ENCODE data around the gene IL17RA.
"Not testable (repeated sequence)": the region's sequence is repeated elsewhere in the genome, so short reads cannot be mapped to it uniquely, and the experiment has no call there.

Gene IL17RA

DNA sequence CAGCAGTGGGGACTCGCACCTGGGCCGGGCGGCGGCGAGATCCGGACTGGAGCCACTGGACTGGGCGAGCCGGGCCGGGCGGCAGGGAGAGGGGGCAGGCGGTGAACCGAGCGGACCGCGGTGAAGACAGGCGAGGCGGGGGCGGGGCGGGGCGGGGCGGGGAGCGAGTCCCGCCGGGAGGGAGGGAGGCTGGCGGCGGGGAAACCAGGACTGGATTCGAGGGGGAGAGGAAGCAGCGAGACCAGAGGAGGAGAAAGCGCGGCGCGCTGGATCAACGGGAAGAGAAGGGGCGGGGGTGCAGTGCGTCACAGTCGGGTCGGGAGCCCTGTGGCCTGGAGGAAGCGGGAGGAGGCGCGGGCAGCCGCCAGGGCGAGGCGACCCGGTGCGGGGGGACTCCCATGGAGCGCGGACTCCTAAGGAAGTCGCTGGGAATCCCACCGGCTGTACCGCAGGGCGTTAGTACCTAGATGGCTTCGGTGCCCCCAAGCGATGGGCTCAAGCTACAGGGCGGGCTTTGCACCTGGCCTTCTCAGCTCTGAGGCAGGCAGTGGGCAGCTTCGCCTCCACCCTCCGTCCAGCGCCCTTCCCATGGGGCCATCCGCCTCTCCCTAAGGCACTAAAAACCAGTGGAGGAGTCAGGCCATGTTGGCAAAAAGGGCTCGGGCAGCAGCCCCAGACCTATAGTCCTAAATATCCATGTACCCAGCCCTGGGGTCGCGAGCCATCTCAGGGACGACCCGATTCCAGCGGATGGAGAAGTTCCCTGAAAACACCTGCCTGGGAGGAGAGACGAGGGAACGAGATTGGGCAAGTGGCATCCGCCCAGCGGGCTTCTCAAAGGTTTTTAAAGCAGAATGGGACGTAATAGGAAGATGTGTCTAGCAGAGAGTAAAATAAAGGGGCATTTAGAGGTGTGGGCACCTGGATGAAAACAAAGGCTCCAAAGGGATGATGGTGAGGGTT is 36.7 kb downstream of the IL17RA start, which contains the start of gene TMEM121B:
TMEM121B (minus strand) TSS at position 128 of the 963 bp plus-strand sequence. CDS start 233 bp downstream, outside the sequence.
- DNase-seq, result peak; percentile 52

- DNase-seq, result no peak
Measured at GRCh38 chr22:17130199-17130598, 45.4 kb downstream of the IL17RA start.

DNA sequence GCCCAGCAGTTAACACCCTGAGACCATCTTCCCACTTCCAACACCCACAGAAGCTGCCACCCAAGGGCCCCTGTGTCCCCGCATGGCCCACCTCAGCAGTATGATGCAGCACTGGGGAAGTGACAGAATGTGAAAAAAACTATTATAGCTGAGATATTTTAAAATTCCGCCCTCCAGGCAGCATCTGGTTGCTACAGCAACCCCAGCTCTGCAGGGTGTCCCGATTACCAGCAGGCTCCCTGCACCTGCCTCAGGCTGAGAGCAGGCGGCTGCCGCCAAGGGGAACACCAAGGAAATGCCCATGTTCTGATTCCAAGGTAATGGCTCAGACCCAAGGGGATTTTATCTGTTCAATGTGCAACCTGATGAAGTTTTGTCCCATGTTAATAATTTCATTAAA is 46.9 kb downstream of the IL17RA start:
- no peak for DNase-seq

DNA sequence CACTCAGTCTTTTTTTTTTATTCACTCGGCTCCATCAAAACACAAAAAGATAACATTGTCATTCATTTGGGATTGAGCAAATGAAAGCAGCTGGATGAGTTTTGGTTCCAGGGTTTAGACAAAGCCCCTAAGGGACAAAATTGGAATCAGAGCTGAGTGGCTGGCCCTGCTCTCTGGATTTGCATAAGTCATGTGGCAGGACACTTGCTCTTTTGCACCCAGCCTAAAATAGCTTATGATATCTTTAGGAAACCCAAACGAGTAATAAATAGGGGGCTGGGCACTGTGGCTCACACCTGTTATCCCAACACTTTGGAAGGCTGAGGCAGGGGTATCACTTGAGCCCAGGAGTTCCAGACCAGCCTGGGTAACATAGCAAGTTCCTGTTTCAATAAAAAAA is 47.3 kb downstream of the IL17RA start:
- no peak for DNase-seq

- no peak for DNase-seq
Measured at GRCh38 chr22:17133137-17133536, 48.3 kb downstream of the IL17RA start.

- DNase-seq, result no peak
Measured at GRCh38 chr22:17135153-17135760, 50.5 kb downstream of the IL17RA start.

- no peak for DNase-seq
Measured at GRCh38 chr22:17137170-17137569, 52.4 kb downstream of the IL17RA start.

DNA sequence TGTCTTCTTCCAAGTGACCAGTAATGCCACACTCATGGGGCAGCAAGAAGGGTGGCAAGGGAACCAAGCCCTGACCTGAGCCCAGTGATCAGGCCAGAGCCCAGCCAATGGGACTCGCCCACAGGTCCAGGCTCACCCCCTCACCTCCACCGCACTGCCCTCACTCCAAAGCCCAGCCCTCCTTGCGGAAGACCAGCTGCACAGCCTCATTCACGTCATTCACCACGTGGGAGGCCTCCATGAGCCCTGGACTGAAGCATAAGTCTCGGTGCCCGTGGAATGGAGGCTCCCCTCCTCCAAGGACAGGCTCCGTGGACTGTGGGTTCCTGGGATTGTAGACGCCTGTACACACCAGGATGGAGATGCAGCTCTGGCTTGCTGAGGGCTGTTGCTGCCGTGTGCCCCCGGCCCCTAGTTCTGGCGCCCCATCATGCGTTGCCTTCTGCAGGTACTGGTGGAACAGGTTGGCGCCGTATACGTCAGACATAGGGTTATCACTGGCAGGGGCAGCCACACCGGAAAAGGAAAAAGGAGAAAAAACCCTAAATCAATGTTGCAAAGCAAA is 53.1 kb downstream of the IL17RA start:
- DNase-seq, result no peak

- no peak for DNase-seq
Measured at GRCh38 chr22:17138513-17138912, 53.7 kb downstream of the IL17RA start.

DNA sequence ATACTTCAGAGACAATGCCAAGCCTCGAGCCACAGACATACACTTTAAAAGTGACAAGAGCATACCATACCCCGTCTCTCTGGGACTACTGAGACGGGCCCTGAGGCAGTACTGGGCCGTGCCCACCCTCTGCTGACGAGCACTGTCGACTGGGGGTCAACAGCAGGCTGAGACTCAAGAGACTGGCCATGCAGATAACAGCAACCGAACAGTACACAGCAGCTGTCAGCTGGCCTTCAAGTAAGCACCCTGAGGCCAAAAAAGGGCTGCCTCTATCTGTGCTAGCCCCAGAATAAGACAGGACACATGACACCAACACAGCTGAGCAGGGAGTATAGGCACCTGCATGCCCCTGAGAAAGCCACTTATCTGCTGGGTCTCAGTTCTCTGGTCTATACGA is 55.2 kb downstream of the IL17RA start:
- no peak for DNase-seq

DNA sequence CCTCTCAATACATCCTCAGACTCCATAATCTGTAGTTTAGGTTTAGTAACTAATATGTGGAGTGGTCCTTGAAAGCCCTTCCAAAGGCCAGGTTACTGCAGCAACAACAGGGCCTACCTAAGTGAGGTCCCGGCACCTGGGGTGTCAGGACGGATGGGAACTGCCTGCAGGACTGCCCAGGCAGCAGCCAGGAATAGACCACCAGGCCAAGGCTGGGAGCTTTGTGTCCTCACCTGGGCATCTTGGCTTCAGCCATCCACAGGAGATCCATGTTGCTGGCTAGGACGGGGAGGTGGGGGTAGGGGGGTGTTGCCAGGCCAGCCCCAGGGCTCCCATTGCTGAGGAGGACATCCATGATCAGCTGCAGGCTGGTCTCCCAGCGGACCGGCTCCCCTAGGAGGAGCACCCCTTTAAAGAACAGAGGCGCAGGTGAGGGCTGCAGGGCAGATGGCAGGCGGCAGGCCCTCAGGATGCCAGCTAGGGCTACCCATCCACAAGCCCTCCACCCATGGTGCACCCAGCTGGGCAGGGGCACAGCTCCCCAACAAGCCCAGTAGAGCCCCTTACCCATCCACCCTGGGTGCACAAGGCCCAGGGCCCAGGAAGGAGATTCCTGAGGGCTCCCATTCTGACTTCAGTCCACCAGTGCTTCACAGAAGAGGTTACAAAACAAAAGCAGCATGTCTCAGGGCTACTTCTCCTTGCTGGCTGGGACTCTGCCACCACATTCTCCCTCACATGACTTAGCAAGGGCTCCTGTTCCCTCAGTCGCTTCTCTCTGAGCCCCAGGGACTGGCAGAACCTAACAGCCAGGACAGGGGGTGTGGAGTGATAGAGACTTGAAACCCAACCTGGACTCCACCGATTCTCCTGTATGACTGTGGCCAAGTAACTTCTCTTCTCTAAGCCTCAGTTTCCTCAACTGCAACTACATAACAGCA is 56.3 kb downstream of the IL17RA start:
- no peak for DNase-seq

- no peak for DNase-seq
Measured at GRCh38 chr22:17143101-17143500, 58.3 kb downstream of the IL17RA start.

GRCh38 chr22:17143826-17144225 is 59.0 kb downstream of the IL17RA start:
- no peak for DNase-seq

- DNase-seq, result no peak
Measured at GRCh38 chr22:17145021-17145680, 60.4 kb downstream of the IL17RA start.

DNA sequence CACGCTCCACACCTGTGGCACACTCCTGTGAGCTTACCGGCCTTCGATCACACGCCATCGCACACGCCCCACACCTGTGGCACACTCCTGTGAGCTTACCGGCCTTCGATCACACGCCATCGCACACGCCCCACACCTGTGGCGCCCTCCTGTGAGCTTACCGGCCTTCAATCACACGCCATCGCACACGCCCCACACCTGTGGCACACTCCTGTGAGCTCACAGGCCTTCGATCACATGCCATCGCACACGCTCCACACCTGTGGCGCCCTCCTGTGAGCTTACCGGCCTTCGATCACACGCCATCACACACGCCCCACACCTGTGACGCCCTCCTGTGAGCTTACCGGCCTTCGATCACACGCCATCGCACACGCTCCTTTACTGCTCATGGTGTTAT is 62.7 kb downstream of the IL17RA start:
- DNase-seq, result not testable (repeated sequence)

DNA sequence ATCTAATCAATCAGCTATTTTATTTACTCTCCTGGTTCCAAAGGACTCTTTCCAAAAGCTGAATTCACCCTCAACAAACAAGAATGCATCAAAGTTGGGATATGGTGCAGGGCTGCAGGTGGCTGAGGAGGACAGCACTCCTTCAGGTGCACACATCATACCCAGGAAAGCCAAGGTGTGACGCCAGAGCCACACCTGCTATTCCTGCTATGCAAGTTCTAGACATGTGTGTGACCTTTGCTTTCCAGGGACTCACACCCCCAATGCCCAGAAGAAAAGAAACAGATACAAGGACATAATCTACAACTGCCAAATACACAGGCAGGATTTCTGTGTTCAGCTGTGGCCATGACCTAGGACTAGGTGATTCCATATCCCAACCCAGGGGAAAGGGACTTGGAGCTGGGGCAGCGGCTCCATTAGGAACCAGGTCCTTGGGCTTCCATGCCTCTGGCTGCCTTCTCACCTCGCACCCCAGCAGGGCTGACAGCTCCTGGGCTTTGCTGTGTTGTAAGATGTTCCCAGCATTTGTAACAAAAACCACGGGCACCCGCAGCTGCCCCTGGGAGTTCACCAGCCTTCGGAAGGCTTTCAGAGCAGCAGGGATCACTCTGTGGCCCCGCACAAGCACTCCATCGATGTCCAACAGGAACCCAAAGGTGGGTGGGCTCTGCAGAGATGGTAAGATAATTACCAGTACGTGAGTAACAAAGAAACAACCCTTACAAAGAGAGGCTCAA is 64.4 kb downstream of the IL17RA start:
- no peak for DNase-seq

- no peak for DNase-seq
Measured at GRCh38 chr22:17152340-17152739, 67.5 kb downstream of the IL17RA start.

GRCh38 chr22:17152971-17153370 is 68.2 kb downstream of the IL17RA start:
- no peak for DNase-seq

- DNase-seq, result no peak
Measured at GRCh38 chr22:17155941-17156340, 71.1 kb downstream of the IL17RA start.

GRCh38 chr22:17157714-17158113 is 72.9 kb downstream of the IL17RA start:
- no peak for DNase-seq

DNA sequence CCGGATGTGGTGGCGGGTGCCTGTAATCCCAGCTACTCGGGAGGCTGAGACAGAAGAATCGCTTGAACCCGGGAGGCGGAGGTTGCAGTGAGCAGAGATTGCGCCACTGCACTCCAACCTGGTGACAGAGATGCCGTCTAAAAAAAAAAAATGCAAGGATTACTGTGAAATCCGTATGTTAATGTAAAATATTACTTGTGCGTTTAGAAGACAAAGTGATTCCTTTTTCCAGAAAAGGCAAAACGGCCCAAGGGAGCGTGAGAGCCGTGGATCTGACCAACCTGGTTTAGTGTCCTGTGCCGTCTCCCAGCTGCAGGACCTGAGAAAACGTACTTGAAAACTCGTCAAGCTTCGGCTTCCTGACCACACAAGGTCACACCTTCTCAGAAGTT is 73.4 kb downstream of the IL17RA start:
- no peak for DNase-seq

Data from NCI-H748 treated with DMSO at 0.1 percent for 48 hours (cell line).